Brain pericyte (primary cell): ENCODE results near the gene MBIP.

ENCODE experiments used
- DNase-seq: peaks from one replicate; pipeline ENCODE4 v3.0.0-alpha.2; 2012; ENCODE audit warnings: low read depth, low spot score

MBIP gene

DNA sequence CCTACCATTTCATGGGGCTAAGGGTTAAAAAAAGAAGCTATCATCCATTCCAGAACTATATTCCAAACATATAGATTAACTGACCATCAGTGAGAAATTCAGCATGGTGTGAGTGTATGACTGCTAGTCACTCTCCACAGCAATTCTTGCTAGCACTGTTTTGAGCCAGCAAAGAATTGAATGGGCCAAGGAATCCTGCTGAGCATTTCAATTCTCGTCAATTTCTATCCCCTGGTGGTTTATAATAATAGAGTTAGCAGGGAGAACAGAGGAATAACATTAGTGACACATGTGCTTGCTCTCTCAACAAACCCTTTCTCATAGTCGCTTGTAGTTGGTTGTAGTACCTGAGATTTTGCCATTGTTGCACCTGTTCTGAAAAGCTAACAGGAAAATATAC is 7.2 kb downstream of the MBIP start:
- DNase-seq: no peak

DNA sequence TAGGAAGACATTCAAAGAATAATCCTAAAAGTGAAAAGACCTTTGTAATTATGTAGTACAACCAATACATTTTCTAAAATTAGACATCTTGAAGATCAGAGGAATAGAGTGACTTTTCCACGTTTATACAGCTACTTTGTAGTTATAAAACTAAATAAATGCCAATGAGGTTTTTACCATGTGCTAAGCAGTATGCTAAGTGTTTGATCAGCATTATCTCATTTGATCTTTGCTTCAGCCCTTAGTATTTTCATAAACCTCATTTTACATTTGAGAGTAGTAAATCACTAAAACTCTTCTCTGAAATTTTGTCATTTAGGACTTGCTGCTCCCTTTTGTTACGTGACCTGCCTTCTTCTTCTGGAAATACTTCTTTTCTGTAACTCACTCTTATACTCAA is 13.6 kb downstream of the MBIP start:
- DNase-seq: no peak

DNA sequence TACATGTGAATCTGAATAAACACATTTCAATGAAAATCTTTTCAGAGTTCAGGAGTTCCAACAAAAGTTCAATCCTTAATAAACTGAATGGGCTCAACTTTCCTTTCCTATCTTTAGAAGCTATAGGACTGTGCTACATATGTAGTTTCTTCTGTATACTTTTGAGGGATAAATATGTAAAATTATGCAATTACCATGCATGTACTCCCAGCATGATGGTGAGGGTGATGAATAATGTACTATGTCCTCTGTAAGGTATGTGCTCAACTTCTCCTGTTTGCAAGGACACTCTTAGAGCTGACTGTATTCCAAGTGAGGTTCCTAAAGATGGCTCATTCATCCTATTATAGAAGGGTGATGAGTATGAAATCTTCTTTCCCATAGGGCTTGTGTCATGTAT is 15.5 kb downstream of the MBIP start:
- DNase-seq: no peak

DNA sequence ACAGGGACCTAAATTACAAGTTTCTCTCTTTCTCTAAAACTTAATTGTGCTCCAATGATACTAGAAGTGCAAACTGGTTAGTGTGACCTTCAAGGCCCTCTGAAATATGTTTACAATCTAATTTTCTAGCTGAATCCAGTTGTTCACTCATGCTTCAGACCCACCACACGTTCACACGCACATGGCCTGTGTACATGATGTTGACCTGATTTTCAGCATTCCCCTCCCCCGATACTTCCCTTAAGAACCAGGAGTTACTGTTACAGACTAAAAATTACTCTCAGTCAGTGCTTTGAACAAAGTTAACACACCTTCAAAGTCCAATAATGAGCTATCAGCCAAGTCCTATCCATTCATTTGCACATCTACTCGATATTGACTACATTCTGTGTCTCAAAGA is 16.5 kb downstream of the MBIP start:
- no peak for DNase-seq

DNA sequence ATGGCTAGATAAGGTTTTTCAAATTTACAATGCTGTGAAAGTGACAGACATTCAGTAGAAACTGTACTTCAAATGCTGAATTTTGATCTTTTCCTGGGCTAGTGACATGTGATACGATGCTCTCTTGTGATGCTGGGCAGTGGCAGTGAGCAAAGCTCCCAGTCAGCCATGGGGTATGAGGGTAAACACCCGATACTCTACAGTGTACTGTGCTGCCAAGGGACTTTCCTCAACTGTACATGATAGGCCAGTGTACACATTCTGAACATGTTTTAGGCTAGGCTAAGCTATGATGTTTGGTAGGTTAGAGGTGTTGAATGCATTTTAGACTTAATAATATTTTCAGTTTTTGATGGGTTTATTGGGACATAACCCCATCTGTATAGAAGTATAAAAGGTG is 17.6 kb downstream of the MBIP start:
- DNase-seq: no peak

DNA sequence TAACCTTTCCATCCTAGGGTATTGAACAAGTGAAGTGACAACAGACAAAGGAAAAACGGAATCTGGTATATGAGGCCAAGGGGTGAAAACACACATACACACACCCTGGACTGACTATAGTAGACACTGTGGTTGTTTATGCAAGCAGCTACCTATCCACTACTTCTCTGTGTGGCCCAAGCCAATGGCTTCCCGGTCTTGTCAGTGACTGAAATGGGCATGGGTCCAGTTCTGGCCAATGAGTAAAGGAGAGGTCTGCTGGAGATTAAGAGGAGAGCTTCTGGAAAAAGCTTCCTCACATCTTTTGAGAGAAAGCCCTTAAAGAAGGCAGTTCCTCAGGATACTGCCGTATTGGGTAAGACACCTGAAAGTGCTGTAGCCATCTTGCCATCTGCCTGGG is 19.3 kb downstream of the MBIP start:
- no peak for DNase-seq

DNA sequence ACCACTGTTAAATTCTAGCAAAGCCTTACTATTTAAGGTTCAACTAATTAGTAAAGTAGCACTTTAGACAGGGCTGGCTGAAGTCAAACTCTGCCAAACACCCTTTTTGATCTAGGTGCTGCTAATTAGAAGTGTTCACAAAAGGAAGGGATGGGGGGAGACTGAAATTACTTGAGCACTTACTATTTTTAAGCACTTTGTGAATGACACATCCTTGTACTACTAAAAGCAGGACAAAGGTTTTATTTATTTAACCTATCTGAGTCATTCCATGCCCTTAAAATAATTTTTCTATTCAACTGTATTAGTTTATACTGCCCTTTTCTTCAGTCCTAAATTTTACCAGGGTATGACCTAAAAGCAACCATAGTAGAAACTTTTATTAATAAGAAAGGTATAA is 20.1 kb downstream of the MBIP start:
- DNase-seq: no peak

DNA sequence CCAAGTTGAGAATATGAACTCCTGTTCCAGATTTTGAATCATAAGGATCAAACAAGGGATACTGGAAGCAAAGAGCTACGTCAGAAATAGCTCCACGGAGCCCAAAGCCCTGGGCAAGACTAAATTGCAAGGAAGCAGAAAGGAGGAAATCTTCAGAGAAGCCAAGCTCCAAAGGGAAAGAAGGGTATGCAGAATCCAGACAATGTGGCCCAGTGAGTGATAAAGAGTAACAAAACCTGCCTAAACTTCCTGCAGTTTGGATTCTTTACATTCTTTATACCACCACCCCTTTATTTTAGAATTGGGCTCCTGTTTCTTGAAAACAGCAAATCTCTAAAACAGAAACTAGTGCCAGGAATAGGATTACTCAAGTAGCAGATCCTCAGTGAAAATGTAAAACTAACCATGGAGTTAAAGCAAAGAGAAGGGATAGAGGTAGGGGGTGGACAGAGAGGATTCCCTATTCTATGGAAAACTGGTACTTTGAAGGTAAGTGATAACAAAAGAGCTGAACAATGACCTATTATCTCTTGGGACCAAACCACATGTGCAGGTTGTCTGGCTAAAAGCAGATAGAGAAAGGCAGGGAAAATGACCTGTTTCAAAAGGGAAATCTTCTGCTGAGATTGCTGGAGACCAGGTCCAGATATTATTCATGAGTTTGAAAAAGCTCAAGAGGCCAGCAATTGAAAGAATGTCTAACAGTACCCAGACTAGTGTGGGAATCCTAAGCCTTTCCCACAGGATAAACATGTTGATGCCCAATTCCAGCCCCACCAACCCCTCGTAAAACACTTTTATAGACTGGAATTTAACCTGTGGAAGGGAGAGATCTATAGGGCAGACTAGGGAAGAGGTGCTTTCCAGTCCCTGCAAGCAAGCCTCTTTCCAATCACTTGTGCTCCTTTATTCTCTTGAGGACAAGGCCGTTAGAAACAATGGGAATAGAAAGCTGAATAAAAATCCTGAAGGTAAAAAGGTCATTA is 24.5 kb downstream of the MBIP start:
- no peak for DNase-seq

DNA sequence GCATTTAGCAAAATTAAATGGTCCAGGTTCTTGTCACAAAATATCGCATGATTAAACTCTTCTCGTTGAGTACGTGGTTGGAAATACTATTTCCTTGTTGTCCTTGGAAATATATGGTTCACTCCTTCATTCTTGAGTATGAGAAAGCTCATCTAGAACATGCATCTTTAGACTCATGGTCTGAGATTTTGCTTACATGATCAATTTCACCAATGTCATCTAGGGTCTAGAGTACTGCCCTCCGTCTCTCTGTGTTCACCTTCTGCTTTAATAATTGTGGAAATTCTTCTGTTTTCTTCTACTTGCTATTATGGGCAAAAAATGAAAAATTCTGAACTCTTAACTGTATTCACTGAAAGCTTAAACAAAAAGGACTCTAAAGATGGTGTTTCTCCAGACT is 25.9 kb downstream of the MBIP start:
- no peak for DNase-seq

DNA sequence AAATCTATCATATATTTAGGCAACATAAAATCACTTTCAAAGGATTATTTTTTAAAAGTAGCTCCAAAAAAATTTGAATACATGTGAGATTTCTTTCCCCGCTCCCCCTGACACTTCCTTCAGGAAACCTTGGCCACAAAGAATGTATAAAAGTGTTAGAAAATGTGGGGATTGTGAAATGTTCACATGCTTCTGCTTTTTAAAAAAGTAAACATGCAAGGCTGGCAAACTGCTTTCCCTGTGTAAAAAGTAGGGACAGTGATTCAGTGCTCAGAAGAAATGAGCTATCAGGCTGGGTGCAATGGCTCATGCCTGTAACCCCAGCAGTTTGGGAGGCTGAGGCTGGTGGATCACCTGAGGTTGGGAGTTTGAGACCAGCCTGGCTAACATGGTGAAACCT is 26.6 kb downstream of the MBIP start:
- DNase-seq: no peak

DNA sequence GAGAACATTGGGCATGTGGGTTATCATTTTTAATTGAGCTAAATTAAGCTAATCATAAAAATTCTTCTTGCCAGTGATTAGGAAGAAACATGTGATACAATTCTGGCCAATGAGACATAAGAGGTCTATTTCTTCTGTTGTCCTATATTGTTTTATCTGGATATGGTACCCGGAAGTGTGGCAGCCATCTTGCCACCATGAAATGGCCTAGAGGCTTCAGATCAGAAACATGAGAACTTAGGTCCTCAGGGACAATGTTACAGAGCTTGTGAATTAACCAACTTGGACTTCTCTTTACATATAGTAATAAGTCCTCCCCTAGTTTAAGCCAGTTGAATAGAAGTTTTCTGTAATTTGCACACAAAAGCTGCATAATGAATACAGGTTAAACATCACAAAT is 30.5 kb downstream of the MBIP start:
- no peak for DNase-seq

DNA sequence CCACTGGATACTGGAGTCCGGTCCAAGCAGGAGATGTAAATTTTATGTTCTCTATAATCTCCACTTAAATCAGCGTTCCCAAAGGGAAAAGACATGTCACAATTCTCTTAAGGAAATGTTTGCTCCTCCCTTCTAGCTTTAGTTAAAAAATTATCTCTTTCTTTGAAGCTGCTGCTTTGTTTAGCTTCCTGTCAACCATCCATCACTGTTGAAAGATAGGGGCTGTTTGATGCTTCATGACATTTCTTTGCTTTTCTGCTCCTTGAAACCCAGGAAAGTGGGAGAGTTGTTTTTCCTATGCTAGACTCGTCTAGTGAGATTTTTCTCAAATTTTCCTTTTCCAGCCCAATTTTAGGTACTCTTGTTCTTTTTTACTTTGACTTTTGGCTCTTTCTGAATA is 31.9 kb downstream of the MBIP start:
- no peak for DNase-seq

DNA sequence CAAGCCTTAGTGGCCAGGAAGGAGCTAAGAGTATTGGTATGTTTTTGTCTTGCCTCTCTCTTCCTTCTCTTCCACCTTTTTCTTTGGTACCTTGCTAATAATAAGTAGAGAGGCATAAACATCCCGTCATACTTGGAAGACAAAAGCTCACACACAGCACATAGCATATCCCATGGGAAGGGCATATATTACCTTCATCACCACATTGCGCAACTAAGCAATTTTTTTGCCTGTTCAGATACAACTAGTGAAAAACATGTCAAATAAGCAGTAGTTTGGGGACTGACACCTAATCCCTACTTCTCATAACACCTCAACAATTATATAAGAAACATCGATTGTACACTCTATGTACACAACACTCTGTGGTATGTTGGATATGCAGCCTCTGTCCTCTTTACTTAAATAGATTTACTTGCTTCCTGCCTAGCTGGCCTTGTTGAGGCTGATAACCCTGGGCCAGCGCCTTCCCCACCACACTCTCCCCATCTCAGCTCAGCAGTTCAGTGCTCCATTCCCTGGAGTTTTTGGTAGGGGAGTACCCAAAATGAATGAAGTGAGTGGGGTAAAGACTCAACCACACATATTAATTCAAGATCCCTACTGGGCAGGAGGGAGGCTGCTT is 35.4 kb downstream of the MBIP start:
- DNase-seq: no peak

DNA sequence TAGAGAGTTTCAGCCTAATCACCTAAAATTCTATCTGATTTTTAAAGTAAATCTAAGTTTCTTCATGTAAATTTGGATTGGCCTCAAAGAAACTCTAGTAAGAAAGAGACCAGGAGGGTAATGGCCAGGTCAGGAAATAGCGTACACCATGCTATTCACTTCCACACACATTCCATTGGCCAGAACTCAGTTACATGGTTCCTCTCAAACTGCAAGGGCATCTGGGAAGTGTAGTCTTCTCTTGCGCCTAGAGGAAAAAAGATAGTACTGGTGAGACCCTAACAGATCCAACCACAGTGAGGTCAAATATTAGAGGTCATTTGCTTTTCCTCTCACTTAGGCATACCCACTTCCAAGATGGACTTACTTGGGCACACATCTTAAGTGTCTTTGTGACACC is 39.1 kb downstream of the MBIP start:
- no peak for DNase-seq

DNA sequence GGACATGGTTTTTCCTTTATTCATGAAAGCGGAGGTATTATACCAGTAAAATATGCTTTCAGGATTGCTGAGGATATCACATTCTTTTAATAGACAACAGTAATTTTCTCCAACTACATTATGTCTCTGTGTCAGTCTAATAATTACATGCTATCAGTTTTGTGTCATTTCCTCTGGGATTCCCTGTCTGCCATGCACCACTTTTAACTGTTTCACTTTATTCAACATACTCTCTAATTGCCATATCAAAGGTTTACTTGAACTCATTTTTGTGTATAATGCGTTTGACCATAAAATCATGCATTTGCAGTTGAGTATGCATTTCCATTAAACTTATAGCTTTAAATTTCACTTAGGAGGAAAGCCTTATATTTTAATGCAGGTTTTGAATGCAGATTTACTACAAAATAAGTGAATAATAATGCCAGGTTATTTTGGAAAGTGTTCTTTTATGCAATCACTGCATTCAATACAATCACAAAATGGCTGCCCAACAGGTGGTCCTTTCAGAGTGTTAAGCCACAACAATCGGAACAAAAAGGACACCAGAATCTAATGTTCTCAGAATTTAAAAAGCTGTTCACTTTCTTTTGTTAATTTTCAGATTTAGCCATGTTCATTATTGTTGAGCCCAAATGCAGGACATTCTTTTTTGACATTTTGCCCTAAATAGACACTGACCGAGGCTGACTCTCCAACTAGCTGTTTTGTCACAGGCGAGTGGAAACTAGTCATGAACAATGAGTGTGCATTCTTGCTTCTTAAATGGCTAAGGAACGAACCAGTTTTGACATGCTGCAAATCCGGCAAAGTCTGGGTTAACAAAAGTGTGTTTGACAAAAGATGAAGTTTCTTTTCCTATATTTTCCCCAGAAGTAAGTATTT is 40.9 kb downstream of the MBIP start:
- DNase-seq: no peak

DNA sequence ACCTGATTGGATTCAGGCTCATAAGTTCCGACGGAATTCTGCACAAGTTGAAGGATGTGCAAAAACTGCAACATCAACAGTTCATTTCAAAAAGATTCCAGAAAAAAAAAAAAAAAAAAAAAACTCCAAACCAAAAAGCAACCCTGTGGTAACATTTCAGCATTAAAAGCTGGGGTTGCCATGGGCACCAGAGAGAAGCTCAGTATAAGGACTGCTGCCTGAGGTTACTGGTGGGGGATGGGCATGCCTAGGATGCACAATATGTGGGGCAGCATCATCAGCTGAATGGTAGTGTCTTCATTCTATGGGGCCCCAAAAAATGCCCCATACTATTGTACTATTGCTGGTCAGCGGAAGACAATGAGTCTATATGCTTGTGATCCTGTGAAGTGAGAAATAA is 44.7 kb downstream of the MBIP start:
- no peak for DNase-seq

DNA sequence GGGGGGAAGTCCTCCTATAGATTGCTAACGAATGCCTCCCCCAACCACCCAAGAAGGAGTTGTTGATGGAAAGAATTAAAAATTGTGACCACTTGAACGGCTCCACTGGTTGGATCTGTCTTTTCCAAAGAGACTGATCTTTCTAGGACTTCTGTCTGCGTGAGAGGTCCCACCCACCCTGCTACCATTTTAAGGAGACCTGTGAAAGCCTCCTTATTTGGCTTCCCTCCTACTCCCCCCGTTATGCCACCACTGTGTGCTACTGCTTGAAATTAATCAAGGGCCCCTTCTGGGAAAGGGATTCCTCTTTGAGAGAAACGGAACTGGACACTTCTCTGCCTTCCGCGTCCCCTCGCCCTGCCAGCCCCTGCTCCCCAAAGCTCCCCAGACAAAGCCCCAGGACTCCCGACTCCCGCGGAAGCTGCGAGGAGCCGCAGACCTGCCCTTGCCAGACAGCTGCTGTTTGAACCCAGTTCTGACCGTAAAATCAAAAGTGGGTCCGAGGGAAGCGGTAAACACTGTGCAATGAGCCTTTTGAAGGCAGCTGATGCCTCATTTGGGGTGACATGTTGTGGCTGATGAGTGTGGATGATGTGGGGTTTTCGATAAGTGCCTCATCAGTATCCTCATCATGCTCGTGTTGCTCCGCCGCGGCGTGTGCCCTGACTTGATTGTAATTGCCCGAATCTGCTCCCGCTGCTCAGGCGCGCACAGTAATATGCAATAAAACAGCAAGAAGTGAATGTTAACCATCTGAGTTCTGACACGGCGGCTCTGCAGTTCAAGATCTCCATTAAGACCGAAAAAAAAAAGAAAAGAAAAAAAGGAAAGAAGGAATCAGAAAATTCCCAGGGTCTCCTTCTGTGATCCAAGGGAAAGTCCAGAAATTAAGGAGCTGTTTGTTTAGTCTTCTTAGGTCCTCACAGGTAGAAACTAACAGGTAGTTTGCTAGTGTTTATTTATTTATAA is 48.2 kb downstream of the MBIP start:
- DNase-seq: no peak

DNA sequence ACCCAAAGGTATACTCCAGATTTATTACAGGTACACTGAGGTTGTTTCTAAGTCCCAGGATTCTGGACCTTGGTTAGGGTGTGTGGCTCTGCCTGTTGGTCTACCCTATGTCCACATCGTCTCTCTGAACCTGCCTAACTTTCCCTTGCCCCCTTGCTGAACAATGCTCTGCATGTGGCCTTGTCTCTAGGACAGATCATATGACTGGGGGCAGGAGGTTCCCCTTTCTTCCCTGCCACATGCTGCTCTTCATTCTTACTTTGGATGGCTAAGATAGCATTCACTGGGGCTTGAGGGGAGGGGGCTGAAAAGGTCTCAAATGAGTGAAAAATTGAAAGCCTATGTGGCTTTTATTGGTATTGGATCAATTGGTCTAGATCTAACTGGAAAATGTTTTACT is 49.2 kb downstream of the MBIP start:
- DNase-seq: no peak

DNA sequence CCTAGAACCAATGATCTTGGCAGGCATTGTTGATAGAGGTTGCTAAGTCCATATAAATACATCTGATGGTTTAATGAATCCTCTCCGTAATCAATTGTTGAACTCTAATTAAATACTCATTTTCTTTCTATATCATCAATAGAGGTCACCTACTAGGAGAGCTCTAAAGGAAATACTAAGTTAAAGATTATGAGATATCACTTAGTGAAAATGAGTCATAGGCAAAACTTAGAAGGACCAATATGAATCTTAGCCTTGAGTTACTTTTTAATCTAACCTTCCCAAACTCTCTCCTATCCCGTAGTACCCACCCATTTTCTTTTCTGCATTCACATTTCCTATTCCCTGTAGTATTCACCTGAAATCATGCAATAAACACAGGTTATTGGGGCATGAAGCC is 50.2 kb downstream of the MBIP start:
- DNase-seq: no peak

DNA sequence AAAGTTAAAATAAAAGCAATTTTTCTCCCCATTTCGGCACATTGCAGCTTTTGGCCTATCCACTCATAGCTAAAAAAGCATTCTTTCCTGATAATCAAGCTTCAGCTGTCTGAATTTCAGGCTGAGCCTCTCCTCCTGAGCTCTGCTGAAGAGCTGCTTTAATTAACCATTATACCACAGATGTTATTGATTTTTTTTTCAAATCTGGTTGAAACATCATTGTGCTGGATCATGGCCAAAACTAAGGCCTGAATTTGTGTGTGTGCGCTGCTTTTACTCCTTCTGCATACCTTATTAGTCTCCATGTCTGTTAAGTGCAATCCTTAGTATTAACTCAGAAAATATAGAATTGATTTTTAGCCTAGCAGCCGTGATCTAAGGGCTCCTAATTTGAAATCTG is 52.3 kb downstream of the MBIP start:
- DNase-seq: no peak

DNA sequence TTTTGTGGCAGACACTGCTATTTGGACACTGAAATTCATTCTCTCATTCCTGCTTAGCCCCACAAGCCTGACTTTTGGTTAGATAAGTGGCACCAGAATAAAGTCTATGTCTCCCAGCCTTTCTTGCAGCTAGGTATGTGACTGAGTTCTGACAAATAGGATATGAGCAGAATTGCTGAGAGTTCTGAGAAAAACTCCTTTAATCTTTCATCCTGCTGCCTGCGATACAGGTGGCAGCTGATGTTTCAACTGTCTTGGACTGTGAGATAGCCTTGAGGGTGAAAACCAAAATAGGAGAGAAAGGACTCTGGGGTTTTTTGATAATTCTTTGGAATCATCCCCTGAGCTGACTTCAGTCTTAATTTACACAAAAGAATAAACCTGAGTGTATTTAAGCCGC is 55.8 kb downstream of the MBIP start:
- no peak for DNase-seq
